Thymus (tissue), 11 donors: ENCODE data around the gene COL5A1. TPM values are rescaled to one million over a fixed set of nuclear protein-coding genes. Genes with fewer than 3 reads are reported as not detected.

Experiments
- DNase-seq, 9 donors: peaks; one replicate each; pipeline ENCODE4 v3.0.0-alpha.2; 2013; ENCODE audit warnings: low spot score in 9 of 9, low read depth in 6 of 9, missing footprints in 1 of 9
- H3K27ac ChIP-seq, 2 donors: one replicate each; pipeline ENCODE4 v1.5.1; 2013; ENCODE audit warnings: control low read depth in 1 of 2, low read depth in 1 of 2, low read length in 1 of 2, mild to moderate bottlenecking in 1 of 2, moderate library complexity in 1 of 2
- H3K27me3 ChIP-seq, 2 donors: one replicate each; pipeline ENCODE4 v1.5.1; 2013; ENCODE audit warnings: low read length in 1 of 2; ENCODE audit not compliant: control insufficient read depth in 2 of 2, insufficient read depth in 1 of 2
- H3K36me3 ChIP-seq, 2 donors: one replicate each; pipeline ENCODE4 v1.5.1; 2013; ENCODE audit warnings: low read length in 1 of 2, mild to moderate bottlenecking in 1 of 2, moderate library complexity in 1 of 2; ENCODE audit not compliant: control insufficient read depth in 2 of 2, insufficient read depth in 2 of 2
- H3K4me1 ChIP-seq, 2 donors: one replicate each; pipeline ENCODE4 v1.5.1; 2013; ENCODE audit warnings: low read length in 2 of 2; ENCODE audit not compliant: control insufficient read depth in 2 of 2, insufficient read depth in 2 of 2
- H3K4me3 ChIP-seq, 2 donors: one replicate each; pipeline ENCODE4 v1.5.1; 2013; ENCODE audit warnings: low read length in 2 of 2, control low read depth in 1 of 2, mild to moderate bottlenecking in 1 of 2
- H3K9me3 ChIP-seq, 2 donors: one replicate each; pipeline ENCODE4 v1.5.1; 2013; ENCODE audit warnings: low read length in 1 of 2, mild to moderate bottlenecking in 1 of 2; ENCODE audit not compliant: control insufficient read depth in 2 of 2, insufficient read depth in 1 of 2
- WGBS: extraction: QIAGEN DNeasy Blood & Tissue Kit; methylation state at CpG from one replicate; pipeline ENCODE4 v1.1.7; 2013; 5-methylcytosine and 5-hydroxymethylcytosine counted together
- polyA plus RNA-seq: library from polyadenylated mRNA; stranded (reverse); fragments of 200-250 nt; gene quantifications from one replicate; pipeline ENCODE4 v1.2.3, GENCODE V29; 2013
- total RNA-seq: library from RNA; stranded (reverse); fragments of 120-200 nt; gene quantifications from one replicate; pipeline ENCODE4 v1.2.4, GENCODE V29; 2013
- donor health status: healthy.

Gene COL5A1
- total and polyA plus RNA-seq, 2 donors: 3.2 to 7.6 TPM

DNA sequence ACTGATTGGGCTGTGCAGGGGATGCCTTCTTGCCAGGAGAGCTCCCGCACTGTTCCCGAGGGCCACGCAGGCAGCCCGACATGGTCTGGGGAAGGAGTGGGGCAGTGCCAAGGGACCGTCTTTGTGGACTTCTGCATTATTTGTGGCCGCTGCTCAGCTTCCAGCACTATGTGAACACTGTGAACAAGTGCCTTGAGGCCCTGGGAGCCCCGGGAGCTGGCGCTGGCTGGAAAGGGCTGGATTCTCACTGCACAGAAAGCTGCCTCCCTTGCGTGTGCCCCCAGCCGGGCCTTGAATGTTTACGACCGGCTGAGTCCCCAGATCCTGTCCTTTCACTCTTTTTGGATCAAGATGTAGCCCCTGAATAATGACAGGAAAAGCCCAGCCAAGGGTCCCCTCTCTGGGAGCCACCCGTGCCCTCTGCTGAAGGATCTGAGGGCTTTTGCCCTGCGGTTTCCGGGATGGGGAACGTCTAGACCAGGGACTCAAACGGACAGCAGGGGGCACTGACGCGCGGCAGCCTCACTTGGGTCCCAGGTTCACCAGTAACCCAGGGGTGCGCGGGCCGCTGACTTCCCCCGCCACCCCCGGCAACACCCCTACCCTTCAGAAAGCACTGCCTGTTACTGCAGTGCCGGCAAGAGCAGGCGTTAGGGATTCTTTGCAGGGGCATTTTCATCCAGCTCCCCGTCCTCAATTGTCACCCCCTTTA, 140.1 kb downstream of the COL5A1 start:
- peaks cover 0 to 21% of the 10 kb centered on the region in 2 donors for H3K4me1 ChIP-seq
- no peaks in the 10 kb centered on the region for H3K9me3 ChIP-seq
- H3K27me3 ChIP-seq: peaks cover 0 to 21% of the 10 kb centered on the region in 2 donors
- no peak overlapping the region for H3K4me3 ChIP-seq
- H3K36me3 ChIP-seq: no peaks in the 10 kb centered on the region
- 88% methylated on average over 28 of the region's 28 CpGs for WGBS
- H3K27ac ChIP-seq: no peak overlapping the region
- peak in 1 of 9 donors; percentile 44 for DNase-seq

DNA sequence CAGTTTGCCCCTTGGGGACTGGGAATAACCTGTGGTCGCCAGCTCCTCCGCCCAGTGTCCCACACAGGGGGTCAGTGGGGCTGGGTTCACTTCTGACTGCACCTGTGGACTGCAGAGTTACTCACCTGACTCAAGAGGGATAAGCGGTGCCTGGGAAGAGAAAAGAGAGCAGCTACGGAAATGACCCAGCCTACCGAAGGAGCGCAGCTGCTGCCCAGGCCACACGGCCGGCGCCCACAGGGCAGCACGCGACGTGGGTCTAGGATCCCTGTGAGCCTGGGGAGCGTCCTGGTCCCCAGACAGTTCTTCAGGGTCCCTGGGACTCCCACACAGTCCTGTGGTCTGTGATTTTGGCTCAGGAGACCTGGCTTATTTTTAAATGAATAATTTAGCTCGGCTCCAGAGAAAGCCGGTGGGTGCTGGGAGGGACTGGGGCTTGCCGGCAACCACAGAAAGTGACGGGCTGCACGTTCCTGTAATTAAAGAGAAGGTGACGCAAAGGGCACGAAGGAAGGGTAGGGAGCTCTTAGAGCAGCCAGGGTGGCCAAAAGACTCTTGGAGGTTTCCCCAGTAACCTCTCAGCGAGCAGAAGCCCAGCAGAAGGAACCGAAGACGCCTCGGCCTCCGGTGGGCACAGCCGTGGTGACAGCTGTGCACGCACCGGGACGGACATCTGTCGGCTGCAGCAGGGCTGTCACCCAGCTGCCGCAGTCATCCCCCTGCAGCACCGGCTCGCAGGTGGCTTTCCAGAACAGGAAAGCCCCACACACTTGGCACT, 141.5 kb downstream of the COL5A1 start:
- no peak overlapping the region for H3K27ac ChIP-seq
- H3K4me3 ChIP-seq: no peak overlapping the region
- H3K9me3 ChIP-seq: no peaks in the 10 kb centered on the region
- H3K36me3 ChIP-seq: no peaks in the 10 kb centered on the region
- peaks cover 0 to 21% of the 10 kb centered on the region in 2 donors for H3K4me1 ChIP-seq
- 65% methylated on average over 33 of the region's 33 CpGs for WGBS
- DNase-seq: peak in 1 of 9 donors; percentile 19
- H3K27me3 ChIP-seq: peaks cover 0 to 21% of the 10 kb centered on the region in 2 donors

DNA sequence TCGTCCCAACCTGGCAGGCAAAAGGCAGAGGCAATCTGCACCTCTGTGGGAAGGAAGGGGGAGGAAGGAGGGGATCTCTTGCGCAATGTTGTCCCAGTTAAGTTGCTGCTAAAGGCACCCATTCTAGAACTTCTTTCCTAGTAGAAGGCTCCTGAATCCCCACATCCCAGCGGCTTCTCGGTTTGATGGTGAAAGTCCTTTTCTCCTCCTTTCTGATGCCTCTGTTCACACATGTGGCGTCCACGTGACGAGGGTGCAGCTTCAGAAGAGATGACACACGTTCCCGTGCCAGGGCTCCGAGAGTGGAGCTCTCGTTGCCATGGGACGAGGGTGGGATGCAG, 142.1 kb downstream of the COL5A1 start:
- no peaks in the 10 kb centered on the region for H3K36me3 ChIP-seq
- no peaks in the 10 kb centered on the region for H3K9me3 ChIP-seq
- peaks cover 0 to 19% of the 10 kb centered on the region in 2 donors for H3K4me1 ChIP-seq
- WGBS: 87% methylated on average over 12 of the region's 12 CpGs
- H3K27ac ChIP-seq: no peak overlapping the region
- peaks cover 0 to 21% of the 10 kb centered on the region in 2 donors for H3K27me3 ChIP-seq
- H3K4me3 ChIP-seq: no peak overlapping the region
- no peak for DNase-seq

DNA sequence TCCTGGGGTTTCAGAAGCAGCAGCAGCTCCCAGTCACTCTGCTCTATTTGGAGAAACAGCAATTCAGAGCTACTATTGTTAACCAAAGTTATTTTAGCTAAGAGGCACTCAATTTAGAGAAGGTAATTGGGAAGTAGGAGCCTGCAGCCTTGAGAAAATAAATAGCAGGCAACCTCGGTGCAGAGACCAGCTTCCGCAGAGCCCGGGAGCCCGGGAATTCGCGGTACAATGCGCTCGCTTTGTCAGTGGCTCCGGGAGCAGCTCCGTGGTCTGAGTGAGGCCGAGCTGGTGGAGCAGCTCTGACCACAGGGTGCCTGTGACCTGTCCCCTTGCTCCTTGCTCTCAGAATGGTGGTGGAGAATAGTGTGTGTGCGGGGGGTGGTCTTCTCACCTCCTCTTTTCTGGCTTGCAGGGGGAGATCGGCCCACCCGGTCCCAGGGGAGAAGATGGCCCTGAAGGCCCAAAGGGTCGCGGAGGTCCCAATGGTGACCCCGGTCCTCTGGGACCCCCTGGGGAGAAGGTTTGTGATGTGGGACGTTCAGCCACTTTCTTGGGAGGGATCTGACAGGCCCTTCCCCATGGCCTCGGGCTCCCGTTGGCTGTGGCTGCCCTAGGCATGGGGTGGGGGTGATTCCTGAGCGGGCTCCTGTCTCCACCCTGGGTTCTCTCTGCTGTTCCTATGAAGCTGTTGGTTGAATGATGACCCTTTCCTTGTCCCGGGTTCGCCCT, 143.1 kb downstream of the COL5A1 start:
- WGBS: 93% methylated on average over 23 of the region's 23 CpGs
- Histone ChIP-seq H3K4me3 (no peak overlapping the region), H3K27me3 (peaks cover 0 to 21% of the 10 kb centered on the region in 2 donors), H3K36me3 (no peaks in the 10 kb centered on the region), H3K4me1 (peaks cover 0 to 18% of the 10 kb centered on the region in 2 donors), H3K9me3 (no peaks in the 10 kb centered on the region), H3K27ac (no peak overlapping the region)
- DNase-seq: no peak

DNA sequence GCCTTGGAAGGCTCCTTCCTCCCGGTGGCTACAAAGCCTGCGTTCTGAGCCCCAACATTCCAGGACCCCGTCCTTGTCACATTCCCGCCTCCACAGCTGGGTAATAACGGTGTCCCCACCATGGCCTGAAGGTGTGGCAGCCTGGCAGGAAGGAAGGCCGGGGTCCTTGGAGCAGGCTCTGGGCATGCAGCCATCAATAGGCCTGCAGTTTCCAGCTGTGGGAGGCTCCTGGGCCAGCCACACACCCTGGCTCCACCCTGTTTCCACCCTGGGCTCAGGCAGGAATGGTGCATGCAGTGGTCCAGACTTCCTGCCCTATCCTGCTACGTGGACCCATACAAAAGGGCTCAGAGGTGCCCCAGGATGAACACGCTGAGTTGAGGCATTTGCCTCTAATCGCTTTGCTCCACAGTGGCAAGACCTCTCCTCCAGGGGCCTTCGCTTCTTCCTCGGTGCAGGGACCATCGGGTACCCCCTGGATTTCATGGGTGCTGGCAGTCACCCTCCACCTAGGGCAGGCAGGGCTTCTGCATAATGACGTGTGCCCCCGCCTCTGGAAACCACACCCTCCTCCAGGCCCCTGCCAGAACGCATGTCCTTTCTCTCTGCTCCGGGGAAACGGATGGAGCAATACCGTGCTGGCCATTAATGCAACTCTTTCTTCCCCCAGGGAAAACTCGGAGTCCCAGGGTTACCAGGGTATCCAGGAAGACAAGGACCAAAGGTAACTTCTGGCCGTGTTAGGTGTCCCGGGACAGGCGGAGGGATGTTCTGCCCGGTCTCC, 143.9 kb downstream of the COL5A1 start:
- H3K9me3 ChIP-seq: no peaks in the 10 kb centered on the region
- H3K4me1 ChIP-seq: peaks cover 0 to 18% of the 10 kb centered on the region in 2 donors
- peaks cover 0 to 21% of the 10 kb centered on the region in 2 donors for H3K27me3 ChIP-seq
- WGBS: 92% methylated on average over 23 of the region's 23 CpGs
- DNase-seq: no peak
- no peaks in the 10 kb centered on the region for H3K36me3 ChIP-seq
- H3K4me3 ChIP-seq: no peak overlapping the region
- no peak overlapping the region for H3K27ac ChIP-seq

DNA sequence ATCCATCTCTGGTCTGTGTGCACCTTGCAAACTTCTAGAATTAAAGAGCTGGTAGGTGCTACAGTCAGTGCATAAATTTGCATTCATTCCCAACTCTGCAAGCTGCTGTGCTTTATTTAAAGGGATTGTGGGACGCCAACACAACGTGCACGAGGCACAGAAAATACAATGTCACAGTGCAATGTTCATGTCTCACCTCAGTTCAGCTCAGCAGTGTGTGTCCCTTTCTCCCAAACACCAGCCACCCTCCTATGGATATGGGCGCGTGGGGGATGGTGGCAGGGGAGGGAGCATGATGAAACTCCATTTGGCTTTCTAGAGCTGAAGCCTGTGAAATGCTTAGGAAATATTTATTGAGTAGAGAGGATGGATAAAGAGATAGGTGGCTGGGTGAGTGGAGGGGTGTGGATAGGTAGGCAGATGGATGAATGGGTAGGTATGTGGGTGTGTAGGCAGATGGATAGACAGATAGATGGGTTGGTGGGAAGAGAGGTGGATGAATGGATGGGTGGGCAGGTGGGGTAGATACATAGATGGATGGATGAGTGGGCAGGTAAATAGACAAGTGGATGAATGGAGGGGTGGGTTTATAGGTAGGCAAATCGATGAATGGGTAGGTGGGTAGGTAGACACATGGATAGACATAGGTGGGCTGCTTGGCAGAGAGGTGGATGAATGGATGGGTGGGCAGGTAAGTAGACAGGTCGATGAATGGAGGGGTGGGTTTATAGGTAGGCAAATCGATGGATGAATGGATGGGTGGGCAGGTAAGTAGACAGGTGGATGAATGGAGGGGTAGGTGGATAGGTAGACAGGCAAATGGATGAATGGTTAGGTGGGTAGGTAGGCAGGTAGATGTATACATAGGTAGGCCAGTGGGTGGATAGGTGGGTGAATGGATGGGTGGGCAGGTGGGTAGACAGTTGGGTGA, 146.3 kb downstream of the COL5A1 start:
- Histone ChIP-seq H3K4me3 (no peak overlapping the region), H3K27ac (no peak overlapping the region), H3K27me3 (peaks cover 0 to 21% of the 10 kb centered on the region in 2 donors), H3K36me3 (no peaks in the 10 kb centered on the region), H3K9me3 (no peaks in the 10 kb centered on the region), H3K4me1 (peaks cover 0 to 9% of the 10 kb centered on the region in 2 donors)
- 82% methylated on average over 8 of the region's 8 CpGs for WGBS
- no peak for DNase-seq

DNA sequence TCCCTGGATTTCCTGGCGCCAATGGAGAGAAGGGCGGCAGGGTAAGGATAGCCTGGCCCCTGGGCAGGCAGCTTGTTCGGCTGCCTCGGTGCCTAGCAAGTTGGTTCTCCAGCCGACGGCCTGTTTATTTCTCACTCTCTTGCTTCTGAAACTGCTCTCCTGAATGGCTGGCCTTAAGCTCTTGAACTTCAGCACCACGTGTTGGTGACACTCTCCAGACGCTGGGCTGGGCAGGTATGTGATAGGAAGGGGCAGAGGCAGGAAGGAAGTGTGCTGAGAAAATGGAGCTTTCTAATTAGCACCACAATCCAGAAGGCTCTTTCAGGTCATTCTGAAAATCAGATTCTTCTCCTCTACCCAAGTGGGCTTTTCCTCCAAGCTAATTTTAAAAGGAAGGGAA, 147.6 kb downstream of the COL5A1 start:
- WGBS: 90% methylated on average over 8 of the region's 8 CpGs
- H3K4me3 ChIP-seq: no peak overlapping the region
- H3K36me3 ChIP-seq: no peaks in the 10 kb centered on the region
- no peak for DNase-seq
- H3K9me3 ChIP-seq: no peaks in the 10 kb centered on the region
- H3K27me3 ChIP-seq: peaks cover 0 to 8% of the 10 kb centered on the region in 2 donors
- peaks cover 0 to 5% of the 10 kb centered on the region in 2 donors for H3K4me1 ChIP-seq
- no peak overlapping the region for H3K27ac ChIP-seq

DNA sequence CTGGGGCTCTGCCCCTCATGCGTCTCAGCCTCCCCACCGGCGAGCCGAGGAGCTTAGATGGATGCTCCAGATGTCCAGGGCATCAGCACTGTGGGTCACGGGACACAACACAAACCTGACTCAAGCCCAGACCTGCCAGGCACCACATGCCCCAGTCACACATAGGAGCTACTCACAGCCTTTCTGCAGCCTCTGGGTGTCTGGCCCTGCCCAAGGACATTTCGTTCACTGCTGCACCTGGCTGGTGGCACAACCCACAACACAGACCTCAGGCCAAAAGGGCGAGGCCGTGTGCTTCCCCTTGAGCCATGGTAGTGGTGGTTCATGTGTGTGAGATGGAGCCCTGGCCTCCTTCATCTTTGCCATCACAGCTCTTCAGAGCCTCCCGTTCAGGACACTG, 149.4 kb downstream of the COL5A1 start:
- no peak for DNase-seq
- Histone ChIP-seq H3K4me3 (no peak overlapping the region), H3K9me3 (no peaks in the 10 kb centered on the region), H3K27me3 (no peaks in the 10 kb centered on the region), H3K27ac (no peak overlapping the region), H3K4me1 (peaks cover 0 to 23% of the 10 kb centered on the region in 2 donors), H3K36me3 (no peaks in the 10 kb centered on the region)
- WGBS: 80% methylated on average over 9 of the region's 9 CpGs
